Activated CD8-positive, alpha-beta T cell treated with anti-CD3 and anti-CD28 coated beads for 36 hours (primary cell): Measurements from ENCODE around the gene MYZAP. TPM values are rescaled to one million over a fixed set of nuclear protein-coding genes. Genes with fewer than 3 reads are reported as not detected.

Experiments used
- ATAC-seq: fragments of 200-7000 bp; cut with Tn5 transposase; one replicate; pipeline ENCODE4 v1.10.0; 2021; ENCODE audit warnings: mild to moderate bottlenecking, moderate library complexity
- CTCF ChIA-PET: fragments of 350-600 bp; sonication (Branson Sonifier 250); formaldehyde crosslinking; loops from one replicate; lab custom pipeline; 2021; ENCODE audit warnings: antibody characterized with exemption; lab: Charles Lee
- POLR2A ChIA-PET: fragments of 350-600 bp; sonication (Branson Sonifier 250); formaldehyde crosslinking; loops from one replicate; lab custom pipeline; 2021; ENCODE audit warnings: antibody characterized with exemption; lab: Charles Lee
- DNase-seq: peaks from one replicate; pipeline ENCODE4 v3.0.0-alpha.2; 2020
- H3K27ac Mint-ChIP-seq: one replicate; pipeline ENCODE4 v1.8.0; 2021; ENCODE audit warnings: mild to moderate bottlenecking, mixed read lengths
- H3K27me3 Mint-ChIP-seq: one replicate; pipeline ENCODE4 v1.8.0; 2021; ENCODE audit warnings: mixed read lengths
- H3K36me3 Mint-ChIP-seq: one replicate; pipeline ENCODE4 v1.8.0; 2021; ENCODE audit warnings: low read depth, mixed read lengths
- H3K4me1 Mint-ChIP-seq: one replicate; pipeline ENCODE4 v1.8.0; 2021; ENCODE audit warnings: low read depth, mixed read lengths
- H3K4me3 Mint-ChIP-seq: one replicate; pipeline ENCODE4 v1.8.0; 2021; ENCODE audit warnings: mild to moderate bottlenecking, moderate library complexity, mixed read lengths
- H3K9me3 Mint-ChIP-seq: one replicate; pipeline ENCODE4 v1.8.0; 2021; ENCODE audit warnings: mixed read lengths
- intact Hi-C: fragments of 100-400 bp; cut with micrococcal nuclease; formaldehyde crosslinking; loops from one replicate; pipeline ENCODE4 v1.10.0; 2022
- total RNA-seq, 2 experiments: library from RNA; stranded (reverse); gene quantifications; one replicate each; pipeline ENCODE4 v1.2.3, GENCODE V29; 2021
- TF ChIP-seq, protein P1 (sequence below): fragments of 200-600 bp; IDR thresholded peaks from one replicate; pipeline ENCODE4 v1.8.0; 2022; ENCODE audit warnings: antibody characterized with exemption, mild to moderate bottlenecking

Gene MYZAP
- total RNA-seq, 2 experiments from 2014 or later: not detected

DNA sequence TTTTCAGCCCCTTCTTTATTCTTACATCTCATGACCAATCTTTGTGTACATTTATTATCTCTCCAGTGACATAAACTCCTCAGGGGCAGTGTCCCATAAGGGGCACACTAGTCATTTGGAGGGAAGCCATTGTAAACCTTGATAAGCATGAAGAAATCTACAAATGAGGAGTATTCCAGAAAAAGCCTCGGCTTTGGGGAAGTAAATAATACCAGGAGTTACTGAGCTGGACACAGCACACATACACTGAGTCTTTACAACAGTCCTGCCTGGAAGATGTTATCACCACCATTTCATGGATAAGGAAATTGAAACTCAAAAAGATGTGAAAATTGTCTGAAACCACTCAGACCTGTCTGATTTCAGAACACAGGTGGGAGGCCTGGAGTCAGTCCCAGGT lies 99.4 kb downstream of the MYZAP start:
- CTCF ChIA-PET: interaction anchor here (0.9 kb wide), 1 partner anchor 131 kb away, joined by 3 read pairs; no protein-coding TSS in a partner anchor
- Mint-ChIP-seq H3K9me3 (no peaks in the 10 kb centered on the region), H3K27me3 (peaks cover 2% of the 10 kb centered on the region), H3K4me3 (no peak overlapping the region), H3K36me3 (no peaks in the 10 kb centered on the region), H3K27ac (no peak overlapping the region), H3K4me1 (no peaks in the 10 kb centered on the region)
- intact Hi-C loops: no loop called here
- POLR2A ChIA-PET: no interaction called here
- TF ChIP-seq, protein P1, sequence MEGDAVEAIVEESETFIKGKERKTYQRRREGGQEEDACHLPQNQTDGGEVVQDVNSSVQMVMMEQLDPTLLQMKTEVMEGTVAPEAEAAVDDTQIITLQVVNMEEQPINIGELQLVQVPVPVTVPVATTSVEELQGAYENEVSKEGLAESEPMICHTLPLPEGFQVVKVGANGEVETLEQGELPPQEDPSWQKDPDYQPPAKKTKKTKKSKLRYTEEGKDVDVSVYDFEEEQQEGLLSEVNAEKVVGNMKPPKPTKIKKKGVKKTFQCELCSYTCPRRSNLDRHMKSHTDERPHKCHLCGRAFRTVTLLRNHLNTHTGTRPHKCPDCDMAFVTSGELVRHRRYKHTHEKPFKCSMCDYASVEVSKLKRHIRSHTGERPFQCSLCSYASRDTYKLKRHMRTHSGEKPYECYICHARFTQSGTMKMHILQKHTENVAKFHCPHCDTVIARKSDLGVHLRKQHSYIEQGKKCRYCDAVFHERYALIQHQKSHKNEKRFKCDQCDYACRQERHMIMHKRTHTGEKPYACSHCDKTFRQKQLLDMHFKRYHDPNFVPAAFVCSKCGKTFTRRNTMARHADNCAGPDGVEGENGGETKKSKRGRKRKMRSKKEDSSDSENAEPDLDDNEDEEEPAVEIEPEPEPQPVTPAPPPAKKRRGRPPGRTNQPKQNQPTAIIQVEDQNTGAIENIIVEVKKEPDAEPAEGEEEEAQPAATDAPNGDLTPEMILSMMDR: no peak
- no peak for DNase-seq
- ATAC-seq: no peak

DNA sequence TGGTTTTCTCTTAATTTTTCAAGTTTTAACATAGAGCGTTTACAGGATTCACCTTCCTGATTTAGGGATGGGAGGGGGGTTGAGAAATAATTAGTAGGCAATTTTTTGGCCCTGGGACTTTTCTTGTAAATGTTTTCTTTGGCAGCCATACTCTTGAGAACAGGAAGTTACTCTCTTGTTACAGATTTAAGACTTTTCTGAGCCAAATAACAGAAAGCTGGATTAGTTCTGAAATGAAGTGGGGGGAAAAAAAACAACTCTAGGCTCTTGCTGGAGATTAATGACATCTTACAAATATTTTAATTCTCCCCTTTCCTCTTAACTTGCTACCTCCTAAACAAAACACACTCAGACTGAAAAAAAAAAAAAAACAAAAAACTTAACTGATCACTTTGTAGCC lies 101.0 kb downstream of the MYZAP start:
- intact Hi-C loops: no loop called here
- DNase-seq (no peak), ATAC-seq (no peak)
- H3K4me3 Mint-ChIP-seq: no peak overlapping the region
- no peak overlapping the region for H3K27ac Mint-ChIP-seq
- H3K9me3 Mint-ChIP-seq: no peaks in the 10 kb centered on the region
- H3K36me3 Mint-ChIP-seq: no peaks in the 10 kb centered on the region
- TF ChIP-seq, protein P1: no peak
- peaks cover 2% of the 10 kb centered on the region for H3K27me3 Mint-ChIP-seq
- POLR2A ChIA-PET: interaction anchor here (1.9 kb wide), 1 partner anchor 14 kb away, joined by 4 read pairs; the partner anchor contains the start of gene POLR2M
- no peaks in the 10 kb centered on the region for H3K4me1 Mint-ChIP-seq
- CTCF ChIA-PET: no interaction called here

DNA sequence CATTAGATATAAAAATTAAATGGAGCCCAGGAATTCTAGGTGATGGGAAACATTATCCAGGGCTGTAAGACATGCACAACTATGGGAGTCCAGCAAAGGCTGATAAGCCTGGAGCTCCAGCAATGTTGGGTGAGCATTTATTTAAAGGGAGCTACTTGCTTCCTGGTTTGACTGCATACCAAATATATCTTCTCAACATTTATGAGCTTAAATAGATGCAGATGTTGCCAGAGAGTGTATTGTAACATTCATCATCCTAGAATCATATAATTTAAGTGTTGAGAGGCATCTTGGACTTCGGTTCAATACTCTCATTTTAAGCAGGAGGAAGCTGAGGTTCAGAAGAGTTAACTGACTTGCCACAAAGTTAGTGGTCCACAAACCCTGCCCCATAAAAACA lies 102.6 kb downstream of the MYZAP start:
- H3K27ac Mint-ChIP-seq: no peak overlapping the region
- H3K9me3 Mint-ChIP-seq: no peaks in the 10 kb centered on the region
- ATAC-seq: no peak
- TF ChIP-seq, protein P1: no peak
- H3K36me3 Mint-ChIP-seq: no peaks in the 10 kb centered on the region
- DNase-seq: no peak
- no peak overlapping the region for H3K4me3 Mint-ChIP-seq
- CTCF ChIA-PET: no interaction called here
- POLR2A ChIA-PET: interaction anchor here (1.9 kb wide), 1 partner anchor 12 kb away, joined by 4 read pairs; the partner anchor contains the start of gene POLR2M
- H3K4me1 Mint-ChIP-seq: no peaks in the 10 kb centered on the region
- intact Hi-C loops: no loop called here
- peaks cover 5% of the 10 kb centered on the region for H3K27me3 Mint-ChIP-seq

DNA sequence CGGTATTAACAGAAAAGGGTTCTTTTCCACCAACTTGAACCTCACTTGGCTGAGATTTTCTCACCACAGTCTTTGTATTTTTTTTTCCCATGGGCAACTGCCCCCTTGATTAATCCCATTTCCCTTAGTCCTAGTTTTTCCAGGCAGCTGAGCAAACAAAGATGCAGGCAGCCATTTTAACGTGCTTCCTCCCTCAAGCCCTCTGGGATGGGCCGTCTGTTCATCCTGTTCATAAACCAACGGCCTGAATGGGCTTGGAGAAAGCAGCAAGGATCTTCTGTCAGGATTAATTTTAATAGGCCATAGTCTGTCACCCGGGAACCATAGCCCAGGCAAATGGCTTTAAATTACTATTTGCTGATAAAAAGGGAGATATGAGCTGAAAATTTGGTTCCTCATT lies 104.4 kb downstream of the MYZAP start:
- H3K9me3 Mint-ChIP-seq: no peaks in the 10 kb centered on the region
- DNase-seq: no peak
- intact Hi-C loops: no loop called here
- ChIA-PET CTCF (interaction anchor here (1.4 to 1.7 kb wide), 2 partner anchors 37 to 54 kb away, joined by 4 read pairs; no protein-coding TSS in a partner anchor), POLR2A (interaction anchor here (1.5 kb wide), 1 partner anchor 10 kb away, joined by 4 read pairs; the partner anchor contains the start of gene POLR2M)
- no peaks in the 10 kb centered on the region for H3K4me1 Mint-ChIP-seq
- no peak overlapping the region for H3K27ac Mint-ChIP-seq
- TF ChIP-seq, protein P1: no peak
- H3K27me3 Mint-ChIP-seq: peaks cover 5% of the 10 kb centered on the region
- no peaks in the 10 kb centered on the region for H3K36me3 Mint-ChIP-seq
- no peak overlapping the region for H3K4me3 Mint-ChIP-seq
- no peak for ATAC-seq

DNA sequence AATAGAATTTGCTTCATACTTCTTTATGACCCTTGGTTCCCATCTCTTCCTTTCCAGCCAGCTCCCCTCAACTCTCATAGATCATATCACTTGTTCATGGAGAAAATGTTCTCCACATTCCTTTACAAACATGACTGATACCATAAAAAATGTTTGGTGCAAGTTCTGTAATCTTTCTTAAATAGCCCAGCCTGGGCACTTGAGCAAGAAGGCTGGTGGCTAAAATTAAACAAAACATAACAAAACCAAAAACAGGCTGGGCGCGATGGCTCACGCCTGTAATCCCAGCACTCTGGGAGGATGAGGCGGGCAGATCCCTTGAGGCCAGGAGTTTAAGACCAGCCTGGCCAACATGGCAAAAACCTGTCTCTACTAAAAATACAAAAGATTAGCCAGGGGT lies 105.9 kb downstream of the MYZAP start:
- ChIA-PET CTCF (interaction anchor here (1.4 to 1.7 kb wide), 2 partner anchors 8 to 35 kb away, joined by 3 to 4 read pairs; no protein-coding TSS in a partner anchor), POLR2A (interaction anchor here (1.5 kb wide), 1 partner anchor 8 kb away, joined by 4 read pairs; the partner anchor contains the start of gene POLR2M)
- H3K36me3 Mint-ChIP-seq: no peaks in the 10 kb centered on the region
- intact Hi-C loops: no loop called here
- no peak overlapping the region for H3K27ac Mint-ChIP-seq
- DNase-seq (no peak), ATAC-seq (no peak)
- H3K27me3 Mint-ChIP-seq: peaks cover 6% of the 10 kb centered on the region
- H3K4me1 Mint-ChIP-seq: no peaks in the 10 kb centered on the region
- TF ChIP-seq, protein P1: no peak
- no peak overlapping the region for H3K4me3 Mint-ChIP-seq
- H3K9me3 Mint-ChIP-seq: no peaks in the 10 kb centered on the region
